Testis (tissue), 3 donors: Measurements from ENCODE around the gene BCAS3. TPM values are rescaled to one million over a fixed set of nuclear protein-coding genes. Genes with fewer than 3 reads are reported as not detected.

Source experiments
- DNase-seq: peaks from one replicate; pipeline ENCODE4 v3.0.0-alpha.2; 2019
- H3K27ac ChIP-seq, 2 donors: fragments of 200-600 bp; sonication (generic); one replicate each; pipeline ENCODE4 v1.5.1; 2019
- H3K27me3 ChIP-seq: fragments of 200-600 bp; sonication (generic); one replicate; pipeline ENCODE4 v1.5.1; 2019
- H3K36me3 ChIP-seq: fragments of 200-600 bp; sonication (generic); one replicate; pipeline ENCODE4 v1.5.1; 2017; ENCODE audit warnings: low read depth; ENCODE audit errors: missing control alignments
- H3K4me1 ChIP-seq: fragments of 200-600 bp; sonication (generic); one replicate; pipeline ENCODE4 v1.5.1; 2019
- H3K4me3 ChIP-seq, 2 donors: fragments of 200-600 bp; sonication (generic); one replicate each; pipeline ENCODE4 v1.5.1; 2017 to 2019
- H3K9me3 ChIP-seq: fragments of 200-600 bp; sonication (generic); one replicate; pipeline ENCODE4 v1.5.1; 2017
- POLR2A ChIP-seq: fragments of 450-650 bp; IDR thresholded peaks from one replicate; pipeline ENCODE4 v1.6.1; 2017; ENCODE audit warnings: antibody characterized with exemption, mild to moderate bottlenecking, moderate library complexity
- WGBS, 2 donors: methylation state at CpG; one replicate each; pipeline ENCODE4 v1.1.5; 2018; 5-methylcytosine and 5-hydroxymethylcytosine counted together
- intact Hi-C: fragments of 100-400 bp; cut with DNase I; formaldehyde crosslinking; loops from one replicate; pipeline ENCODE4 v1.15.1; 2023; ENCODE audit warnings: low total_unique reads
- polyA plus RNA-seq: library from polyadenylated mRNA; stranded (reverse); fragments of 350-450 nt; fragmentation: Illumina TruSeq; extraction: RNeasy Lipid Tissue Mini Kit (QIAGEN cat#74804); gene quantifications from one replicate; pipeline ENCODE4 v1.2.3, GENCODE V29; 2014; ENCODE audit warnings: low read depth, low replicate concordance; ENCODE audit not compliant: insufficient read depth
- total RNA-seq, 2 donors: library from RNA; depleted of rRNA; stranded (reverse); fragments of >200 nt; gene quantifications; one replicate each; pipeline ENCODE4 v1.2.3, GENCODE V29; 2016
- TF ChIP-seq, protein P1 (sequence below), 3 experiments: fragments of 450-650 bp in 2 of 3; fragments of 200-600 bp in 1 of 3; sonication (generic) in 1 of 3; IDR thresholded peaks; one replicate each; pipeline ENCODE4 v1.5.1; 2016 to 2019; ENCODE audit warnings: antibody characterized with exemption in 3 of 3, mild to moderate bottlenecking in 2 of 3, moderate library complexity in 1 of 3

The BCAS3 gene
- total and polyA plus RNA-seq, 3 donors from 2014 or later: 54.8 to 96.7 (median 73.0) TPM

DNA sequence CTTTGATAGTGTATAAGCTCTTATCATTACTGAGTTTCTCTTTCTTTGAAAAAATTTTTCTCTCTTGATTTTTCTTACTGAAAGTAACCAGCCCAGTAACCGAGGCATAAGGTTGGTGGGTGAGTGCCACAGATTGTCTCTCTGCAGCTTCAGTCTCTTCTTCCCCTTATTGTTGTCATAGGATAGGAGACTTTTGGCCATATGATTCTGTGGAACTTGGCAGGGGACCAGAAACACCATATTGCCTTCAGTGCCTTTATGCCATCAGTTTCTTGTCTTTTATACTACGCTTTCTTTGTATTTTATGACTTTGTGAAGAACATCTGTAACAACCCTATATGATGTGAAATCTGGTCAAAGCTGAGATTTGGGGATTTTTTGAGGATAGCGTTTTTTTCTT lies 380.4 kb downstream of the BCAS3 start:
- Histone ChIP-seq H3K4me1 (no peaks in the 10 kb centered on the region), H3K27me3 (no peaks in the 10 kb centered on the region), H3K36me3 (no peaks in the 10 kb centered on the region), H3K27ac (no peak overlapping the region), H3K9me3 (no peaks in the 10 kb centered on the region), H3K4me3 (no peak overlapping the region)
- DNase-seq: no peak
- intact Hi-C loops: no loop called here
- no peak for TF ChIP-seq POLR2A
- TF ChIP-seq, protein P1, sequence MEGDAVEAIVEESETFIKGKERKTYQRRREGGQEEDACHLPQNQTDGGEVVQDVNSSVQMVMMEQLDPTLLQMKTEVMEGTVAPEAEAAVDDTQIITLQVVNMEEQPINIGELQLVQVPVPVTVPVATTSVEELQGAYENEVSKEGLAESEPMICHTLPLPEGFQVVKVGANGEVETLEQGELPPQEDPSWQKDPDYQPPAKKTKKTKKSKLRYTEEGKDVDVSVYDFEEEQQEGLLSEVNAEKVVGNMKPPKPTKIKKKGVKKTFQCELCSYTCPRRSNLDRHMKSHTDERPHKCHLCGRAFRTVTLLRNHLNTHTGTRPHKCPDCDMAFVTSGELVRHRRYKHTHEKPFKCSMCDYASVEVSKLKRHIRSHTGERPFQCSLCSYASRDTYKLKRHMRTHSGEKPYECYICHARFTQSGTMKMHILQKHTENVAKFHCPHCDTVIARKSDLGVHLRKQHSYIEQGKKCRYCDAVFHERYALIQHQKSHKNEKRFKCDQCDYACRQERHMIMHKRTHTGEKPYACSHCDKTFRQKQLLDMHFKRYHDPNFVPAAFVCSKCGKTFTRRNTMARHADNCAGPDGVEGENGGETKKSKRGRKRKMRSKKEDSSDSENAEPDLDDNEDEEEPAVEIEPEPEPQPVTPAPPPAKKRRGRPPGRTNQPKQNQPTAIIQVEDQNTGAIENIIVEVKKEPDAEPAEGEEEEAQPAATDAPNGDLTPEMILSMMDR (IDR thresholded peaks at IDR 0.05): no peak
- 80 to 82% methylated on average over 3 of the region's 3 CpGs for WGBS, 2 donors

DNA sequence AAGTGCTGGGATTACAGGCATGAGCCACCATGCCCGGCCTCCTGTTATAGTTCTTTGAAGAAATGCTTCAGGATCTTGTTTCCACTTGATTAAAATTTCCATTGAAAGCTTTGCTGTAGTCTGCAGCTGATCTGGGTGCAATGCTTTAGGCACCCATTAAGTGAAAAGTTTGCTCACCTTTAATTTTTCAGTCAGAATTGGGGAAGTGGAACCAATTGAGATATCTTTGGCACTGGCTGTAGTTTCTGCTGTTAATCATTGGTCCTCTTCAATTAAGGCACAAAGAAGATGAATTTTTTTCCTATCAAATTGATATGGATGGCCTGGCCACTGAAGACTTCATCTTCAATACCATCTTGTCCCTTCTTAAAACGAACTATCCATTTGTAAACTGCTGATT lies 385.9 kb downstream of the BCAS3 start:
- Histone ChIP-seq H3K27me3 (no peaks in the 10 kb centered on the region), H3K27ac (no peak overlapping the region), H3K9me3 (no peaks in the 10 kb centered on the region), H3K4me3 (no peak overlapping the region), H3K4me1 (peaks cover 11% of the 10 kb centered on the region), H3K36me3 (no peaks in the 10 kb centered on the region)
- whole genome bisulfite sequencing, 2 donors: 96 to 97% methylated on average over 2 of the region's 2 CpGs
- no peak for TF ChIP-seq POLR2A
- TF ChIP-seq, protein P1 (IDR thresholded peaks at IDR 0.05): no peak
- no peak for DNase-seq
- intact Hi-C loops: no loop called here

DNA sequence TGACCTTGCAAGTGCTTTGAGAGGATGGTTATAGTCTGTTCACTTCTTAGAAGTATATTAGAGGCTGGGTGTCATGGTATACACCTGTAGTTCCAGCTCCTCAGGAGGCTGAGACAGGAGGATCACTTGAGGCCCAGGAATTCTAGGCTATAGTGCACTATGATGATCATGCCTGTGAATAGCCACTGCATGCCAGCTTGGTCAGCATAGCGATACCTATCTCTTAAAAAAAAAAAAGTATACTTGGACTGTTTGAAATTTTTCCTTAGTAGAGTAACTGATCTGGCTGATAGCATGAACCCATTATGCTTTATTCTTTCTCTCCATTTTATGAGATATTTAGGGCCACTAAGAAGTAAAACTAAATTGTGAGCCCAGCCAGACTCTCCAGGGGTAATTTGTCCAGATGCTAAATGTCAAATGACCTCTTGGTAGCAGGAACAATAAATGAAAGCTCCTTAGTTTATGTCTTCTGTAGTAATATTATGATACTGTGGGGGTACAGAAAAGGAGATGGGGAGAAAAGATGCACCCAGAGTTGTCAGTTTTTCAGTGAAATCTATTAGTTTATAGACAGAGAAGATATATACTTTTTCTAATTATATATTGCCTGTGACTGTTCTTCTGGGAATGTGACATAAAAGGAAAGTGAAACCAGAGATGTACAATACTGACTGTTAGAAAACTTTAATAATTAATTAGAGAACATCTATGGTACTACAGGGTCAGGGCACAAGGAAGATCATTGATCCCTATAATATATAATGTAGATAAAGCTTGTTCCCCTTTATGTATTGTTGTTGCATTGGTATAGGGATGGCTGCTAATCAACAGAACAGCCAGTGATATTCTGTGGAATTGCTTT lies 386.7 kb downstream of the BCAS3 start:
- intact Hi-C loops: no loop called here
- DNase-seq: no peak
- no peak overlapping the region for H3K27ac ChIP-seq
- no peaks in the 10 kb centered on the region for H3K9me3 ChIP-seq
- H3K4me3 ChIP-seq: no peak overlapping the region
- H3K4me1 ChIP-seq: peaks cover 11% of the 10 kb centered on the region
- 73 to 85% methylated on average over 1 of the region's 1 CpG for WGBS, 2 donors
- no peaks in the 10 kb centered on the region for H3K36me3 ChIP-seq
- TF ChIP-seq, protein P1 (IDR thresholded peaks at IDR 0.05): no peak
- TF ChIP-seq POLR2A: no peak
- H3K27me3 ChIP-seq: no peaks in the 10 kb centered on the region

DNA sequence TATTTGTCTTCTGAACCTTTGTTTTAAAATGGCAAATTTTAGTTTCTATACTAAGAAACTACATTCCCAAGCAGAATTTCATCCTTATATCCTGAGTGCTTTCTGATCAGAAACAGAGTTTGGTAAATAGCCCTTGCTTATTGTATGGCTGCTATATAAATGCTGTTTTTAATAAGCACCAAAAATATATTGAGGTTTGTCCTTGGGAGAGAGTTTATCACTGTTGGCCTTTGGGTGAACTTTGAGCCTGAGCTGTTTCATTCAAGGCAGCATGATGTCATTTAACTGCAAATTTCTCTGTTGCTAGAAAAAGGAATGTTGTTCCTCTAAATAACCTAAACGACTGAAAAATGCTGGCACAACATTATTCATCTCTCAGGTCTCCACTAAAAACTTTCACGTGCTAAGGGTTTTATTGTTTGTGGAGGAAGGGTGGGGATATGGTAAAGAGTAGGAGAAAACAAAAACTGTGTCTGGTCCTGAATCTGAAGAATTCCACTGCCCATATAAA lies 387.7 kb downstream of the BCAS3 start:
- H3K4me3 ChIP-seq: no peak overlapping the region
- 25% methylated on average over 2 of the region's 2 CpGs for WGBS, 2 donors
- intact Hi-C loops: no loop called here
- no peak overlapping the region for H3K27ac ChIP-seq
- H3K27me3 ChIP-seq: no peaks in the 10 kb centered on the region
- no peaks in the 10 kb centered on the region for H3K9me3 ChIP-seq
- H3K4me1 ChIP-seq: peaks cover 11% of the 10 kb centered on the region
- TF ChIP-seq, protein P1 (IDR thresholded peaks at IDR 0.05): no peak
- no peak for TF ChIP-seq POLR2A
- DNase-seq: no peak
- no peaks in the 10 kb centered on the region for H3K36me3 ChIP-seq

DNA sequence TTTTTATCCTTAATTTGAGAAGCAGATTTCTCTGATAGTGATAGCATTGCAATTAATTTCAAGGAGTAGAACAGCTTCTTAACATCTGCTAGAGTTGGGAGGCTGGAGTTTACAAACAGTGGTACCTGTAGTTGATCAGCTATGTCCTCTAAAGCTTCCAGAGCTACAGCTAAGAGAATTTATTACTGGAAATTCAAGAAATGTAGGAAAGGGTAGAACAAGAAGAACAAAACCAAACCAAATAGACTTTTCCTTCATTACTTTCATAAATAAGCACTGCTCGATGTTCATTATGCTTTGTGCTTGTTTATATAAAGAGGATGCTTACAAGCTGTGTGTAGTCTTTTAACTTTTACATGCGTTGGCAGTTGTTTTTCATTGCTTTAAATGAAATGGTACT lies 388.4 kb downstream of the BCAS3 start:
- Histone ChIP-seq H3K4me1 (peaks cover 11% of the 10 kb centered on the region), H3K27ac (no peak overlapping the region), H3K27me3 (no peaks in the 10 kb centered on the region), H3K36me3 (no peaks in the 10 kb centered on the region), H3K4me3 (no peak overlapping the region), H3K9me3 (no peaks in the 10 kb centered on the region)
- intact Hi-C loops: no loop called here
- WGBS, 2 donors: 56 to 67% methylated on average over 2 of the region's 2 CpGs
- no peak for TF ChIP-seq POLR2A
- TF ChIP-seq, protein P1 (IDR thresholded peaks at IDR 0.05): no peak
- DNase-seq: no peak
